NCI-H460 (cell line): ENCODE measurements around the gene THSD8. TPM values are rescaled to one million over a fixed set of nuclear protein-coding genes. Genes with fewer than 3 reads are reported as not detected.
A peak's percentile ranks its signal among the peaks of the same experiment; 100 is the strongest.
"Not testable (repeated sequence)": the region's sequence is repeated elsewhere in the genome, so short reads cannot be mapped to it uniquely, and the experiment has no call there.

ENCODE experiments used
- DNase-seq: peaks from one replicate; pipeline ENCODE4 v3.0.0-alpha.2; 2016; ENCODE audit warnings: low read depth; ENCODE audit errors: extremely low read depth
- small RNA-seq, 2 experiments: library from RNA; depleted of rRNA; stranded (forward); fragments of <200 nt; gene quantifications; one replicate each; pipeline ENCODE3, GENCODE V24; 2014
- total RNA-seq: library from RNA; depleted of rRNA; stranded (reverse); fragments of >200 nt; shearing (Covaris generic); gene quantifications from 2 replicates; pipeline ENCODE4 v1.2.3, GENCODE V29; 2014; rRNA removed

THSD8 gene
- total RNA-seq, 1 experiment from 2014 or later, result not detected

GRCh38 chr19:12843999-12844732 is 42.3 kb downstream of the THSD8 start:
- no peak for DNase-seq

DNA sequence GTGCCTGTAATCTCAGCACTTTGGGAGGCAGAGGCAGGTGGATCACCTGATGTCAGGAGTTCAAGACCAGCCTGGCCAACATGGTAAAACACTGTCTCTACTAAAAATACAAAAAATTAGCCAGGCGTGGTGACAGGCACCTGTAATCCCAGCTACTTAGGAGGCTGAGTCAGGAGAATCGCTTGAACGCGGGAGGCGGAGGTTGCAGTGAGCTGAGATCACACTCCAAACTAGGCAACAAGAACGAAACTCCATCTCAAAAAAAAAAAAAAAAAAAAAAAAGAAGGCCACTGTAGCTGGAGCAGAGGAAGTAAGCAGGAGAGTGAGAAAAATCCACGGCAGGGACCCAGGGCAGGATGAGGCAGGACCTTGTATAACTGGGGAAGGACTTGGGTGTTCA is 44.7 kb downstream of the THSD8 start:
- not testable (repeated sequence) for DNase-seq

DNA sequence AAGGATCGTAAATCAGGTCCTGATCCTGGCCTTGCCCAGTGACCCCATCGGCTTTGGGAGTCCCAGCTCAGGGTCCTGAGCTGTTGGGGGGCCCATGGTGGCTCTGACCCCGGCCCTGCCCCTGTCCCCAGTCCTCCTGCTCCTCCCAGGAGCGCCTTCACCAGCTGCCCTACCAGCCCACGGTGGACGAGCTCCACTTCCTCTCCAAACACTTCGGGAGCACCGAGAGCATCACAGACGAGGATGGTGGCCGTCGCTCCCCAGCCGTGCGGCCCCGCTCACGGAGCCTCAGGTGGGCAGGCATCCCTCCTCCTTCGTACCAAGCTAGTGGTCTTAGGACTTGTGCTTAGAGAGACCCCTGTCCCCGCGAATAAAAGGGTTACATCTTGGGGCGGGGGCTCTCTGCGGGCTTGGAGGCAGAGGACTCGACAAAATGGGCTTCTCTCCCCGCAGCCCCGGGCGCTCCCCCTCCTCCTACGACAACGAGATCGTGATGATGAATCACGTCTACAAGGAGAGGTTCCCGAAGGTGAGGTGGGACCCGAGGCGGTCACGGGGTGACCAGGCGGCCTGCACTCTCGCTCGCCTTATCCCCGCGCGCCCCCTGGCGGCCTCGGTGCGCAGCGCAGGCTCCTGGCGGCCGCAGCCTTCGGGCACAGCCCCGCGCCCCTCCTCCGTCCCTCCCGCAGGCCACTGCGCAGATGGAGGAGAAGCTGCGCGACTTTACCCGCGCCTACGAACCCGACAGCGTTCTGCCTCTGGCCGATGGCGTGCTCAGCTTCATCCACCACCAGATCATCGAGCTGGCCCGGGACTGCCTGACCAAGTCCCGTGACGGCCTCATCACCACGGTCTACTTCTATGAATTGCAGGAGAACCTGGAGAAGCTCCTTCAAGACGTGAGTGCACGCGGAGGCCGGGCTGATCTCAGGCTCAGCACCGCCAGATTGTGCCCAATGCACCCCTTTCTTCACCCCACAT is 45.6 kb downstream of the THSD8 start:
- peak; percentile 54 for DNase-seq

Small RNA genes within 50 kb of the gene (small RNA-seq; reads per million reads assigned to genes)
- gene MIR5684, result 0 to 0.02 reads per million in 2 experiments
- 0 reads per million in 2 experiments for gene MIR6794

Other genes starting within 250 kb of the THSD8 start
- 1.7 and 1.8 TPM in 2 replicates for gene ZNF490, start 191.3 kb upstream of the THSD8 start, total RNA-seq
- gene ZNF791, start 191.1 kb upstream of the THSD8 start, total RNA-seq, result 14.3 and 15.2 TPM in 2 replicates
- gene MAN2B1, start 135.3 kb upstream of the THSD8 start, total RNA-seq, result 21.5 and 27.7 TPM in 2 replicates
- gene WDR83, start 135.3 kb upstream of the THSD8 start, total RNA-seq, result 5.8 and 7.7 TPM in 2 replicates
- gene DHPS, start 120.2 kb upstream of the THSD8 start, total RNA-seq, result 75.7 and 83.6 TPM in 2 replicates
- gene GNG14, start 114.1 kb upstream of the THSD8 start, total RNA-seq, result not detected in 2 replicates
- gene FBXW9, start 105.4 kb upstream of the THSD8 start, total RNA-seq, result 6.2 and 6.9 TPM in 2 replicates
- gene TNPO2, start 78.1 kb upstream of the THSD8 start, total RNA-seq, result 17.4 and 23.4 TPM in 2 replicates
- gene TRIR, start 67.4 kb upstream of the THSD8 start, total RNA-seq, result 141 and 145 TPM in 2 replicates
- 50.9 and 53.9 TPM in 2 replicates for gene GET3, start 64.6 kb upstream of the THSD8 start, total RNA-seq
- gene BEST2, start 50.3 kb upstream of the THSD8 start, total RNA-seq, result 0.22 TPM in 1 of 2 replicates, not detected in the other
- 6.0 TPM in 2 replicates for gene HOOK2, start 26.5 kb upstream of the THSD8 start, total RNA-seq
- 137 and 153 TPM in 2 replicates for gene JUNB, start 10.6 kb upstream of the THSD8 start, total RNA-seq
- gene PRDX2, start 269 bp upstream of the THSD8 start, total RNA-seq, result 216 and 259 TPM in 2 replicates
- 25.6 and 31.1 TPM in 2 replicates for gene RNASEH2A, start 4.5 kb downstream of the THSD8 start, total RNA-seq
- not detected in 2 replicates for gene RTBDN, start 32.5 kb downstream of the THSD8 start, total RNA-seq
- gene MAST1, start 36.4 kb downstream of the THSD8 start, total RNA-seq, result 1.7 TPM in 2 replicates
- 24.5 and 26.8 TPM in 2 replicates for gene DNASE2, start 79.4 kb downstream of the THSD8 start, total RNA-seq
- gene KLF1, start 85.1 kb downstream of the THSD8 start, total RNA-seq, result 0.52 and 1.3 TPM in 2 replicates
- gene GCDH, start 89.1 kb downstream of the THSD8 start, total RNA-seq, result 5.5 and 5.8 TPM in 2 replicates
- 0.37 TPM in 1 of 2 replicates, not detected in the other for gene SYCE2, start 117.2 kb downstream of the THSD8 start, total RNA-seq
- 45.7 and 46.9 TPM in 2 replicates for gene FARSA, start 131.6 kb downstream of the THSD8 start, total RNA-seq
- gene CALR, start 136.5 kb downstream of the THSD8 start, total RNA-seq, result 378 and 410 TPM in 2 replicates
- 165 and 189 TPM in 2 replicates for gene RAD23A, start 143.8 kb downstream of the THSD8 start, total RNA-seq
- gene GADD45GIP1, start 155.2 kb downstream of the THSD8 start, total RNA-seq, result 24.7 and 27.4 TPM in 2 replicates
- not detected in 2 replicates for gene DAND5, start 167.5 kb downstream of the THSD8 start, total RNA-seq
- 5.2 and 8.2 TPM in 2 replicates for gene NFIX, start 193.4 kb downstream of the THSD8 start, total RNA-seq